A549 (cell line): ENCODE measurements around the gene SIK2. TPM values are rescaled to one million over a fixed set of nuclear protein-coding genes. Genes with fewer than 3 reads are reported as not detected.
A peak's percentile ranks its signal among the peaks of the same experiment; 100 is the strongest.

ENCODE experiments used
- ATAC-seq, 2 experiments: fragments of 200-7000 bp in 1 of 2; fragments of >200 bp in 1 of 2; cut with Nextera tagmentation in 1 of 2; cut with Tn5 transposase in 1 of 2; 3 replicates each; pipeline versions ENCODE4 v1.8.0 to v1.9.1; 2018 to 2020; ENCODE audit warnings: mild to moderate bottlenecking in 1 of 2, moderate library complexity in 1 of 2
- CTCF ChIA-PET: fragments of 300-600 bp; sonication (Branson Sonifier 250); formaldehyde crosslinking; extraction: SDS; loops from one replicate; lab custom pipeline; 2021; ENCODE audit warnings: antibody characterized with exemption, inconsistent platforms; lab: Yijun Ruan, JAX
- POLR2A ChIA-PET: fragments of 350-600 bp; formaldehyde crosslinking; extraction: SDS; loops from one replicate; lab custom pipeline; 2021; ENCODE audit warnings: antibody characterized with exemption, inconsistent platforms; lab: Yijun Ruan, JAX
- DNase-seq, 2 experiments: peaks; one replicate each; pipeline versions ENCODE4 v3.0.0 to v3.0.0-alpha.2; 2011 to 2016; ENCODE audit warnings: low read depth in 1 of 2, low spot score in 1 of 2
- FAIRE-seq: peaks from 2 replicates; lab custom pipeline; 2011; peaks lifted over from hg19 to GRCh38; lab: Jason Lieb, UNC
- H3K27ac ChIP-seq, 2 experiments: fragments of >200 bp; sonication (Bioruptor Twin); formaldehyde crosslinking; 3 replicates each; pipeline ENCODE4 v1.5.1; 2016 to 2017
- H3K4me1 ChIP-seq: fragments of >200 bp; sonication (Bioruptor Twin); formaldehyde crosslinking; 3 replicates; pipeline ENCODE4 v1.6.1; 2016
- H3K4me2 ChIP-seq: fragments of >200 bp; sonication (Bioruptor Twin); formaldehyde crosslinking; 3 replicates; pipeline ENCODE4 v1.6.1; 2016
- H3K4me3 ChIP-seq: fragments of >200 bp; sonication (Bioruptor Twin); formaldehyde crosslinking; 3 replicates; pipeline ENCODE4 v1.5.1; 2016
- H3K9me3 ChIP-seq: fragments of >200 bp; sonication (Bioruptor Twin); formaldehyde crosslinking; 3 replicates; pipeline ENCODE4 v1.6.1; 2016
- CHD2 ChIP-seq: fragments of 150-350 bp; IDR thresholded peaks from 2 replicates; pipeline ENCODE4 v1.6.1; 2014; ENCODE audit warnings: low read length; ENCODE audit not compliant: partially characterized antibody
- CHD4 ChIP-seq: fragments of 200-600 bp; sonication (generic); IDR thresholded peaks from 2 replicates; pipeline ENCODE4 v1.6.1; 2016; ENCODE audit warnings: antibody characterized with exemption, mild to moderate bottlenecking, borderline replicate concordance
- EHMT2 ChIP-seq: fragments of 200-600 bp; sonication (generic); IDR thresholded peaks from 2 replicates; pipeline ENCODE4 v1.6.1; 2016; ENCODE audit warnings: antibody characterized with exemption, low read depth, mild to moderate bottlenecking, moderate library complexity
- FOXS1 ChIP-seq: fragments of 250-450 bp; sonication (Bioruptor Pico); IDR thresholded peaks from 2 replicates; pipeline ENCODE4 v1.5.0; 2020; ENCODE audit warnings: mild to moderate bottlenecking, moderate library complexity
- GATA3 ChIP-seq: IDR thresholded peaks from 2 replicates; pipeline ENCODE4 v1.6.1; 2012; ENCODE audit warnings: borderline replicate concordance
- HOXB5 ChIP-seq: fragments of 250-450 bp; sonication (Bioruptor Pico); IDR thresholded peaks from 2 replicates; pipeline ENCODE4 v1.5.0; 2020; ENCODE audit warnings: mild to moderate bottlenecking, moderate library complexity
- KDM1A ChIP-seq: fragments of 200-600 bp; sonication (generic); IDR thresholded peaks from 2 replicates; pipeline ENCODE4 v1.6.1; 2016; ENCODE audit warnings: low read depth, mild to moderate bottlenecking
- KDM5A ChIP-seq: fragments of 200-600 bp; sonication (generic); IDR thresholded peaks from 2 replicates; pipeline ENCODE4 v1.6.1; 2016; ENCODE audit warnings: antibody characterized with exemption, mild to moderate bottlenecking
- MAFK ChIP-seq: fragments of 450-650 bp; IDR thresholded peaks from 2 replicates; pipeline ENCODE4 v1.6.1; 2014; ENCODE audit not compliant: partially characterized antibody
- NFE2L2 ChIP-seq: fragments of 150-350 bp; conservative IDR thresholded peaks from 2 replicates; pipeline ENCODE4 v1.6.1; 2014; ENCODE audit warnings: low read length
- POLR2A ChIP-seq: IDR thresholded peaks from 2 replicates; pipeline ENCODE4 v1.6.1; 2012; ENCODE audit warnings: mild to moderate bottlenecking, low read length
- RAD21 ChIP-seq, 2 experiments: fragments of >200 bp in 1 of 2; sonication (Bioruptor Twin) in 1 of 2; formaldehyde crosslinking in 1 of 2; IDR thresholded peaks in 1 of 2; conservative IDR thresholded peaks in 1 of 2; 2 replicates in 1 of 2; 3 replicates in 1 of 2; pipeline ENCODE4 v1.6.1; 2012 to 2018; ENCODE audit warnings: inconsistent platforms in 1 of 2
- RARB ChIP-seq: fragments of 250-450 bp; sonication (Bioruptor Pico); IDR thresholded peaks from 2 replicates; pipeline ENCODE4 v1.8.0; 2021; ENCODE audit warnings: mild to moderate bottlenecking, moderate library complexity
- RFX5 ChIP-seq: fragments of 450-650 bp; IDR thresholded peaks from 2 replicates; pipeline ENCODE4 v1.7.1; 2014; ENCODE audit warnings: antibody characterized with exemption, mild to moderate bottlenecking, moderate library complexity
- RNF2 ChIP-seq: fragments of 200-600 bp; sonication (generic); IDR thresholded peaks from 2 replicates; pipeline ENCODE4 v1.6.1; 2016; ENCODE audit warnings: low read depth, mild to moderate bottlenecking, antibody characterized with exemption, moderate library complexity, borderline replicate concordance
- TFCP2L1 ChIP-seq: fragments of 250-450 bp; sonication (Bioruptor Pico); IDR thresholded peaks from 2 replicates; pipeline ENCODE4 v1.5.0; 2021; ENCODE audit warnings: mild to moderate bottlenecking
- ZSCAN20 ChIP-seq: fragments of 250-450 bp; sonication (Bioruptor Pico); IDR thresholded peaks from 2 replicates; pipeline ENCODE4 v1.8.0; 2022; ENCODE audit warnings: mild to moderate bottlenecking, moderate library complexity
- whole genome bisulfite sequencing: methylation state at CpG from one replicate; pipeline ENCODE4 v1.1.6; 2017; ENCODE audit errors: missing lambda C conversion rate; 5-methylcytosine and 5-hydroxymethylcytosine counted together
- polyA plus RNA-seq, 4 experiments: library from polyadenylated mRNA; depleted of rRNA in 3 of 4; stranded (reverse); fragments of >200 nt; fragmentation: RNase III in 1 of 4; extraction: RNeasy Plus Mini Kit Qiagen cat#74134 plus additional on column Dnase treatment in 1 of 4; gene quantifications; 2 replicates in 3 of 4; 3 replicates in 1 of 4; pipeline ENCODE4 v1.2.3, GENCODE V29; 2011 to 2017
- TF ChIP-seq, protein P1 (sequence below): IDR thresholded peaks from 2 replicates; pipeline ENCODE4 v1.6.1; 2012; ENCODE audit warnings: low read depth, borderline replicate concordance
- TF ChIP-seq, protein P2 (sequence below): fragments of >200 bp; sonication (Bioruptor Twin); formaldehyde crosslinking; IDR thresholded peaks from 3 replicates; pipeline ENCODE4 v1.6.1; 2016
- TF ChIP-seq, protein P3 (sequence below): fragments of 150-350 bp; IDR thresholded peaks from 2 replicates; pipeline ENCODE4 v1.6.1; 2014; ENCODE audit warnings: low read depth, mild to moderate bottlenecking, low read length
- TF ChIP-seq, protein P4 (sequence below): fragments of 450-650 bp; IDR thresholded peaks from 2 replicates; pipeline ENCODE4 v1.6.1; 2014; ENCODE audit warnings: antibody characterized with exemption

Gene SIK2
- polyA plus RNA-seq, 2 of the 4 experiments (the other 2 are of a cell fraction) = 4.5 to 9.0 TPM

DNA sequence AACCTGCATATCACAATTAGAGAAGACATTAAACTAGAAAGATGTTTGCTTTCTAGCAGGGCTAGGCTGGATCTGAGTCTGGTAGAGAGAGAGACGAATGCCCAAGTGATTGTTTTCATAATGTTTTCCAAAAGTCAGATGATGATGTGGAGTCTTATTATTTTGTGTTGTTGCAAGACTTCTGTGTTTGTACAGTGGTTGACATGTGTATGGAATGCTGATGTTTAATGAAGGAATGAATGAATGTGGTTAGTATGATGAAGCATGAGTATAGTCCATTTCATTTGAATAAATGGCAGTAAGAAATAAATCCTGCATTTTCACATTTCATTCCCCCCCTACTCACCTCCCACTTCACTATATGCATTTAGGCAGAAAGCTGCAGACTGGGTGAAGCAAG, 94.3 kb downstream of the SIK2 start:
- H3K9me3 ChIP-seq = no peaks in the 10 kb centered on the region
- TF ChIP-seq CHD2 (no peak), RNF2 (no peak), POLR2A (no peak), GATA3 (no peak), HOXB5 (CRISPR knock-in tag) (no peak), RAD21 (conservative IDR thresholded peaks at IDR 0.05 in 1 of 2, IDR thresholded peaks at IDR 0.05 in 1 of 2) (no peak), RARB (CRISPR knock-in tag) (no peak), ZSCAN20 (no peak), FOXS1 (no peak), KDM1A (no peak), NFE2L2 (no peak), MAFK (no peak), RFX5 (no peak)
- TF ChIP-seq, protein P1, sequence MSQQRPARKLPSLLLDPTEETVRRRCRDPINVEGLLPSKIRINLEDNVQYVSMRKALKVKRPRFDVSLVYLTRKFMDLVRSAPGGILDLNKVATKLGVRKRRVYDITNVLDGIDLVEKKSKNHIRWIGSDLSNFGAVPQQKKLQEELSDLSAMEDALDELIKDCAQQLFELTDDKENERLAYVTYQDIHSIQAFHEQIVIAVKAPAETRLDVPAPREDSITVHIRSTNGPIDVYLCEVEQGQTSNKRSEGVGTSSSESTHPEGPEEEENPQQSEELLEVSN = no peak
- TF ChIP-seq, protein P2, sequence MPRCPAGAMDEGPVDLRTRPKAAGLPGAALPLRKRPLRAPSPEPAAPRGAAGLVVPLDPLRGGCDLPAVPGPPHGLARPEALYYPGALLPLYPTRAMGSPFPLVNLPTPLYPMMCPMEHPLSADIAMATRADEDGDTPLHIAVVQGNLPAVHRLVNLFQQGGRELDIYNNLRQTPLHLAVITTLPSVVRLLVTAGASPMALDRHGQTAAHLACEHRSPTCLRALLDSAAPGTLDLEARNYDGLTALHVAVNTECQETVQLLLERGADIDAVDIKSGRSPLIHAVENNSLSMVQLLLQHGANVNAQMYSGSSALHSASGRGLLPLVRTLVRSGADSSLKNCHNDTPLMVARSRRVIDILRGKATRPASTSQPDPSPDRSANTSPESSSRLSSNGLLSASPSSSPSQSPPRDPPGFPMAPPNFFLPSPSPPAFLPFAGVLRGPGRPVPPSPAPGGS = no peak
- TF ChIP-seq, protein P3, sequence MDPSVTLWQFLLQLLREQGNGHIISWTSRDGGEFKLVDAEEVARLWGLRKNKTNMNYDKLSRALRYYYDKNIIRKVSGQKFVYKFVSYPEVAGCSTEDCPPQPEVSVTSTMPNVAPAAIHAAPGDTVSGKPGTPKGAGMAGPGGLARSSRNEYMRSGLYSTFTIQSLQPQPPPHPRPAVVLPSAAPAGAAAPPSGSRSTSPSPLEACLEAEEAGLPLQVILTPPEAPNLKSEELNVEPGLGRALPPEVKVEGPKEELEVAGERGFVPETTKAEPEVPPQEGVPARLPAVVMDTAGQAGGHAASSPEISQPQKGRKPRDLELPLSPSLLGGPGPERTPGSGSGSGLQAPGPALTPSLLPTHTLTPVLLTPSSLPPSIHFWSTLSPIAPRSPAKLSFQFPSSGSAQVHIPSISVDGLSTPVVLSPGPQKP = no peak
- TF ChIP-seq, protein P4, sequence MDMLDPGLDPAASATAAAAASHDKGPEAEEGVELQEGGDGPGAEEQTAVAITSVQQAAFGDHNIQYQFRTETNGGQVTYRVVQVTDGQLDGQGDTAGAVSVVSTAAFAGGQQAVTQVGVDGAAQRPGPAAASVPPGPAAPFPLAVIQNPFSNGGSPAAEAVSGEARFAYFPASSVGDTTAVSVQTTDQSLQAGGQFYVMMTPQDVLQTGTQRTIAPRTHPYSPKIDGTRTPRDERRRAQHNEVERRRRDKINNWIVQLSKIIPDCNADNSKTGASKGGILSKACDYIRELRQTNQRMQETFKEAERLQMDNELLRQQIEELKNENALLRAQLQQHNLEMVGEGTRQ = no peak
- no peak for ATAC-seq
- H3K4me2 ChIP-seq = 0 out of 3 replicates have a peak overlapping the region, but pooled peaks have one; percentile 13
- ChIA-PET CTCF (interaction anchor here (1.2 kb wide), 1 partner anchor 10 kb away, joined by 3 read pairs; no protein-coding TSS in a partner anchor), POLR2A (no interaction called here)
- 52% methylated on average over 1 of the region's 1 CpG for WGBS
- no peak overlapping the region for H3K4me3 ChIP-seq
- 0 out of 3 replicates have a peak, but pooled peaks cover 10% of the 10 kb centered on the region for H3K4me1 ChIP-seq
- FAIRE-seq = no peak
- no peak overlapping the region for H3K27ac ChIP-seq
- no peak for DNase-seq

DNA sequence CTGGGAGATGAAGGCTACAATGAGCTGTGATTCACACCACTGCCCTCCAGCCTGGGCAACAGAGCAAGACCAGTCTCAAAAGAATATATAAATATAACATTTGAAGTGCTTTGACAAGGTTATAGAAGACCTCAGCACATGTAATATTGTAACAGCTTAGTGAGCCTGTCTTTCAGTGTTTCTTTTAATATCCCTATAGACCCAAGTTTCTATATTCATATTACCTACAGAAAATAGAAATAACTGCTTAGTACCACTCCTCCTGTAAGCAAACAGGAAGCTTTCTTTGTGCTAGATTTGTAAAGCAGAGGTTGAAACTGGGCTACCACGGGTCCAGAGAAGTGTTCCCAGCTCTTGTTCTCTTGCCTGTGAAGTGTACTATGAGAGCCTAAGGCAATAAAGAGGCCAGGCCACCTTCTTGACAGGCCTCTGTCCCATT, 95.7 kb downstream of the SIK2 start:
- Histone ChIP-seq H3K9me3 (no peaks in the 10 kb centered on the region), H3K27ac (no peak overlapping the region), H3K4me3 (no peak overlapping the region), H3K4me1 (0 out of 3 replicates have a peak, but pooled peaks cover 10% of the 10 kb centered on the region), H3K4me2 (no peak overlapping the region)
- ChIA-PET POLR2A (no interaction called here), CTCF (interaction anchor here (1.0 kb wide), 1 partner anchor 79 kb away, joined by 4 read pairs; no protein-coding TSS in a partner anchor)
- no peak for FAIRE-seq
- no peak for ATAC-seq
- DNase-seq = no peak
- 25% methylated on average over 1 of the region's 1 CpG for WGBS
- TF ChIP-seq KDM1A (no peak), RNF2 (no peak), CHD4 (no peak), EHMT2 (no peak), KDM5A (no peak), TFCP2L1 (CRISPR knock-in tag) (no peak)
